GM12874 (cell line): ENCODE results near the gene LIMCH1.

Experiments used
- TF ChIP-seq, protein P1 (sequence below): IDR thresholded peaks from 2 replicates; pipeline ENCODE4 v1.5.1; 2011; ENCODE audit warnings: low read depth, mild to moderate bottlenecking, control low read depth, low read length, moderate library complexity; ENCODE audit not compliant: insufficient read depth

LIMCH1 gene

DNA sequence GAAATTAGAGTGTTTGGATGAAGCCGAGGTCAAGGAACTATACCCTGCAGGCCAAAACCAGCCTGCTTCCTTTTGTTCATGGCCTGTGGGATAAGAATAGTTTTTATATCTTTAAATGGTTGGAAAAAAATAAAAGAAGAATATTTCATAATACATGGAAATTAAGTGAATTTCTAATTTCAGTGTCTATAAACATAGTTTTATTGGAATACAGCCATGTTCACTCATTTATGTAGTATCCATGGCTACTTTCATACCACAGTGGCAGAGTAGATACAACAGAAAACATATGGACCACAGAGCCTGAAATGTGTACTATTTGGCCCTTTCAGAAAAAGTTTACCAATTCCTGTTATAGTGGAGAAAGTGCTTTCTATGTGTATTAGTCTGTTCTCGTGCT lies 13.6 kb downstream of the LIMCH1 start:
- TF ChIP-seq, protein P1, sequence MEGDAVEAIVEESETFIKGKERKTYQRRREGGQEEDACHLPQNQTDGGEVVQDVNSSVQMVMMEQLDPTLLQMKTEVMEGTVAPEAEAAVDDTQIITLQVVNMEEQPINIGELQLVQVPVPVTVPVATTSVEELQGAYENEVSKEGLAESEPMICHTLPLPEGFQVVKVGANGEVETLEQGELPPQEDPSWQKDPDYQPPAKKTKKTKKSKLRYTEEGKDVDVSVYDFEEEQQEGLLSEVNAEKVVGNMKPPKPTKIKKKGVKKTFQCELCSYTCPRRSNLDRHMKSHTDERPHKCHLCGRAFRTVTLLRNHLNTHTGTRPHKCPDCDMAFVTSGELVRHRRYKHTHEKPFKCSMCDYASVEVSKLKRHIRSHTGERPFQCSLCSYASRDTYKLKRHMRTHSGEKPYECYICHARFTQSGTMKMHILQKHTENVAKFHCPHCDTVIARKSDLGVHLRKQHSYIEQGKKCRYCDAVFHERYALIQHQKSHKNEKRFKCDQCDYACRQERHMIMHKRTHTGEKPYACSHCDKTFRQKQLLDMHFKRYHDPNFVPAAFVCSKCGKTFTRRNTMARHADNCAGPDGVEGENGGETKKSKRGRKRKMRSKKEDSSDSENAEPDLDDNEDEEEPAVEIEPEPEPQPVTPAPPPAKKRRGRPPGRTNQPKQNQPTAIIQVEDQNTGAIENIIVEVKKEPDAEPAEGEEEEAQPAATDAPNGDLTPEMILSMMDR: no peak

DNA sequence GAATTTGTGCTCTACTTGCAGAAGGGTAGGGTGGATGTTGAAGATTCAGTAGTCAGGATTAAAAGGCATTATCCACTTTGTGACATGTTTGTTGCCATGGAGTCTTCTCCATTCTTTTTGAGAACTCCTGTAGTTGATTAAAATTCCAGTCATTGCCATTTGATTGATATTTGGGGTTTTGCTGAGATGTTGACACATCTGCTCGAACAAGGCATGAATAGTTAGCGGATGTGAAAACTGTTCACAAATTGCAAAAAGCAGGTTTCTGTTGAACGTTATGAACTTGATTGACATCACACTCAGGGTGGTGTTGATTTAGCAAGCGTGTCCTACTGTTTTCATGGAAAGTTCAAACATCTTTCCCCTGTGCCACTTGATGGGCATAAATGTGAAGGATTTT lies 16.9 kb downstream of the LIMCH1 start:
- TF ChIP-seq, protein P1: no peak

DNA sequence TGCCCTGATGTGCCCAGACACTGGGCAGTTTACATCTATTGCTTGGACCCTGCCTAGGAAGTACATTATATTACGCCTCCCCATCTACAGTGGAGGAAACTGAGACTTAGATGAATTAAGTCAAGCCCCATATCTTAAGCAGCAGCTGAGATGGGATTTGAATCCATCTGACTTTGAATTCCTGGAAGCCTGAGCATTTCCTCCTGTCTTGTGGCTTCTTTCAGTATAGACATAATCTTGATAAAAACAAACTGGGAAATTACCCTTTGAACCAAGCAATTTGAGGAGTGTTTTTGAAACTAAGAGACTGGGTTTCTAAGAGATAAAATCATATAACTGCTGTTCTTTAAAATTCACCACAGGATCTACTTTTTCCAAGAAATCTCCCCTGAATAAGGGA lies 18.6 kb downstream of the LIMCH1 start:
- TF ChIP-seq, protein P1: no peak

DNA sequence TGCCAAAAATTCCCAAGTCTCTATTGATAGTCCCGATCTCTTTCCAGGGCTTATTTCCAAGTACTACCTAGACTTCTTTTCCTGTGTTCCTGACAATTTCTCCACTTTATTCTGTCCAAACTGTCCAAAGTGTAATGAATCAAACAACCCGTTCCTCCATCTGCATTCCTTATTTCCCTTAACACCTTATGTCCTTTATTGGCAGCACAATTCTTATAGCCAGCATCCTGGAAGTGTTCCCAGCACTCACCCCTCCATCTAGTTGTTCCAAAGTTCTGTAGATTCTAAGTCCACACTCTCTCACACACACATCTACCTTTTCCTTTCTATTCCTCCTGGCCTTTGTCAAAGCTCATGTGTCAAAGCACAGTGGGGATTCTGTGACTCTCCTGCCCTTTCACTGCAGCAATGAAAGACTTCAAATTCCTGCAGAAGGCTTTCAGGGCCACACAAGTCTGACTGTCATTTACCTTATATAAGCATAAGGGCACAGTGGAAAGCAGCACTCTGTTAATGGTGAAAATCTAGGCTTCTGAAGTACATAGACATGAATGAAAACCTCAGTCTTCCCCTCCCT lies 22.1 kb downstream of the LIMCH1 start:
- TF ChIP-seq, protein P1: no peak

DNA sequence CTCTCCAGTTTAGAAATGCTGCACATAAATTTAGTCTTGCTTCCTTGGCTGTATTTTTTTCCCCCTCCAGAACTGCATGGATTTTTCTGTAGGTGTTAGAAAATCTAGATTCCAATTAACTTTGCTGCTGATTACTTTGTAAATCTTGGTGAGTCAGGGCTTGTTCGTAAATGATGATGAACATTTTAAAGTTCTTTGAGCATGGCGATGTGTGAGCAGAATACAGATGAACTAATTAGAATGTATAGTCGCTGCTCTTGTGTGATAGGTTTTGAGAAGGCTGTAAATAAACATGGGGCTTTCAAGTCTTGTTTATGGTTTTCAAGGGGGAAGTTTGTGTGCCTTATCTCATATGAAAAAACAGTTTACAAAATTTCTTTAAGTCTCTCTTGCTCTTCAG lies 23.3 kb downstream of the LIMCH1 start:
- TF ChIP-seq, protein P1: no peak

DNA sequence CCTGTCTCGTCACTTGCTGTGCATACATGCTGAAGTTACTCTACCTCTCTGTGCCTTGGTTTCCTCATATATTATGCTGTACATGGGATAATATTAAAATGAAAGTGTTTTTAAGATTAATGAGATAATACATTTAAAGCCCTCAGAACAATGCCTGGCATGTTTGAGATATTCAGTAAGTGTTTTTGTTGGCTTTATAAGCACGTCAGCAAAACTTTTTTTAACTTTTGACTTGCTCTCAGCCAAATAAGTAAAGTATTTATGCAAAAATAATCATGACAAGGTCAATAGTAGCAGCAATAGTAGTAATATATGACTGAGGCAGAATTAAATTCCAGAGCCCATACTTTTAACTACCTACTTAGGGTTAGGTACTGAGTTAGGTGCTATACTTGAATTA lies 29.2 kb downstream of the LIMCH1 start:
- TF ChIP-seq, protein P1: no peak

DNA sequence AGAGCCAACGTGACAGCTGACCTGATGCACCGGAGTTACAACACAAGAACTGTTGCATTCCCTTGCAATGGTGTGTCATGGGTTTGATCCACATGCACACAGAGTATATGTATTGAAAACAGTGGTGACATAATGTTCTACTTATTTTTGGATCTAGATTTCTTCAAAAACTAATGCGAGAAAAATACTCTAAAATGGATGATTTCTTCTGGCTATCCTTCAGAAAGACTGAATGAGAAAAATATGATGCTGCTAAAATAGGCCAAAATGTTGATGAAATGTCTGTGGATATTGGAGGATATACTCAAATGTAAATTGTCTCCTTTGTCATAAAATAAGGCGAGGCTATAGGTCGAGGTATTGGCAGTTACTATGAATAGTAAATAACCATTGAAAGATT lies 30.4 kb downstream of the LIMCH1 start:
- TF ChIP-seq, protein P1: no peak
